ENCODE results near the gene C5orf52. TPM values are rescaled to one million over a fixed set of nuclear protein-coding genes. Genes with fewer than 3 reads are reported as not detected.

C5orf52 gene
- polyA plus RNA-seq, 3 donors = not detected

DNA sequence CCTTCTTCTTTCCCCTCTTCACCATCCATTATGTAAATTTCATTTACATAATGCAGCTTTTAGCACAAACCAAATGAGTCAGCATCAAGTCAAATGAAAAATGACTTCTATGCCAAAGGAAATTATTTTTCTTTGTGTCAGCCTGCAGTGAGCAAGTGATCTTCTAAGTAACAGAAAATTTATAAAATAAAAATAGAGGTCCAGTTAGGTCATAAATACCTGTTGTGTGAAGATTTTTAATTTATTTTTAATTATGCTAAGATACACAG is 43.2 kb downstream of the C5orf52 start:
- Mint-ChIP-seq H3K36me3 (no peaks in the 10 kb centered on the region), H3K27me3 (ENCODE audit: low read depth in 3 of 3) (peaks cover 0 to 10% (median 0%) of the 10 kb centered on the region in 3 donors)
- intact Hi-C loops (cut with micrococcal nuclease) = loop anchor here in 1 of 2 donors (10.0 kb wide), 1 partner anchor 270 kb away; no protein-coding TSS in a partner anchor

DNA sequence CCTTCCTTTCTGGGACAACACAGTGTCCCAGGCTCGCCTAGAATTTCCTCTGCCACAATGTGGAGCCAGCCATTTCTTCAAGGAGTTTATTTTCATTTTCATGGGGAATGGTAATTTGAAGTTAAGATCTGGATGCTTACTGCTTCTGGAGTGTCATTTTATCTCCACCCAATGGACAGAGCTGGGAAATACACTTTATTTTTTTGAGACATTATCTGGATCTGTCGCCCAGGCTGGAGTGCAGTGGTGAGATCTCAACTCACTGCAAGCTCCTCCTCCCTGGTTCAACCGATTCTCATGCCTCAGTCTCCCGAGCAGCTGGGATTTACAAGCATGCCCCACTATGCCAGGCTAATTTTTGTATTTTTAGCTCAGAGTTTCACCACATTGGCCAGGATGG is 47.2 kb downstream of the C5orf52 start:
- Mint-ChIP-seq H3K4me3 (no peak overlapping the region), H3K4me1 (peaks cover 4% of the 10 kb centered on the region), H3K9me3 (peaks cover 0 to 6% (median 2%) of the 10 kb centered on the region in 7 donors), H3K36me3 (no peaks in the 10 kb centered on the region), H3K27ac (peak overlapping the region in 1 of 7 donors; percentile 84), H3K27me3 (ENCODE audit: low read depth in 3 of 3) (peaks cover 0 to 2% (median 0%) of the 10 kb centered on the region in 3 donors)
- H3K27me3 ChIP-seq (ENCODE audit: control insufficient read depth in 2 of 2, insufficient read depth in 2 of 2, low read length in 2 of 2) = no peaks in the 10 kb centered on the region
- H3K9me3 ChIP-seq (replicated peaks in 1 of 2; ENCODE audit: control insufficient read depth in 1 of 2, insufficient read depth in 1 of 2, low read length in 2 of 2) = no peaks in the 10 kb centered on the region
- no peak overlapping the region for H3K9ac ChIP-seq (ENCODE audit: insufficient read depth, low read length, poor library complexity, severe bottlenecking)
- no peaks in the 10 kb centered on the region for H3K36me3 ChIP-seq (replicated peaks in 1 of 2; ENCODE audit: control insufficient read depth in 1 of 2, insufficient read depth in 2 of 2, low read length in 2 of 2)
- H3K79me2 ChIP-seq (ENCODE audit: insufficient read depth, low read length) = no peaks in the 10 kb centered on the region
- H4K20me1 ChIP-seq (ENCODE audit: insufficient read depth, low read length) = no peaks in the 10 kb centered on the region
- peak; percentile 70 for TF ChIP-seq CTCF (IDR thresholded peaks at IDR 0.05)
- no peak overlapping the region for H3K27ac ChIP-seq (ENCODE audit: low read depth in 1 of 2, low read length in 2 of 2)
- intact Hi-C loops (cut with micrococcal nuclease) = loop anchor here in 1 of 2 donors (10.0 kb wide), 1 partner anchor 274 kb away; no protein-coding TSS in a partner anchor
- no peaks in the 10 kb centered on the region for H3K4me1 ChIP-seq (ENCODE audit: control insufficient read depth in 1 of 2, insufficient read depth in 2 of 2, low read length in 2 of 2)
- no peak overlapping the region for H3K4me2 ChIP-seq (replicated peaks; ENCODE audit: extremely low read depth, low read length, poor library complexity, severe bottlenecking)
- H2AFZ ChIP-seq (ENCODE audit: insufficient read depth, low read depth, low read length, poor library complexity, severe bottlenecking) = no peak overlapping the region
- 5% methylated on average over 3 of the region's 4 CpGs for WGBS (ENCODE audit: insufficient coverage)
- peak; percentile 32 to 50 (median 41) for DNase-seq
- H3K4me3 ChIP-seq (replicated peaks in 1 of 3; ENCODE audit: low read depth in 2 of 3, low read length in 3 of 3) = no peak overlapping the region

More for the DNA sequence above, 43.2 kb downstream of the C5orf52 start:
- no peak overlapping the region for H2AFZ ChIP-seq (ENCODE audit: insufficient read depth, low read depth, low read length, poor library complexity, severe bottlenecking)
- H3K4me3 Mint-ChIP-seq = no peak overlapping the region
- H3K4me1 Mint-ChIP-seq = peaks cover 4% of the 10 kb centered on the region
- no peak overlapping the region for H3K4me2 ChIP-seq (replicated peaks; ENCODE audit: extremely low read depth, low read length, poor library complexity, severe bottlenecking)
- H3K4me3 ChIP-seq (replicated peaks in 1 of 3; ENCODE audit: low read depth in 2 of 3, low read length in 3 of 3) = no peak overlapping the region
- no peaks in the 10 kb centered on the region for H3K9me3 ChIP-seq (replicated peaks in 1 of 2; ENCODE audit: control insufficient read depth in 1 of 2, insufficient read depth in 1 of 2, low read length in 2 of 2)
- H4K20me1 ChIP-seq (ENCODE audit: insufficient read depth, low read length) = no peaks in the 10 kb centered on the region
- TF ChIP-seq CTCF (IDR thresholded peaks at IDR 0.05) = no peak
- no peak overlapping the region for H3K27ac Mint-ChIP-seq
- no peak for DNase-seq
- H3K4me1 ChIP-seq (ENCODE audit: control insufficient read depth in 1 of 2, insufficient read depth in 2 of 2, low read length in 2 of 2) = no peaks in the 10 kb centered on the region
- no peaks in the 10 kb centered on the region for H3K9me3 Mint-ChIP-seq
- H3K9ac ChIP-seq (ENCODE audit: insufficient read depth, low read length, poor library complexity, severe bottlenecking) = no peak overlapping the region
- no peaks in the 10 kb centered on the region for H3K79me2 ChIP-seq (ENCODE audit: insufficient read depth, low read length)
- no peaks in the 10 kb centered on the region for H3K36me3 ChIP-seq (replicated peaks in 1 of 2; ENCODE audit: control insufficient read depth in 1 of 2, insufficient read depth in 2 of 2, low read length in 2 of 2)
- peaks cover 0 to 1% of the 10 kb centered on the region in 2 donors for H3K27me3 ChIP-seq (ENCODE audit: control insufficient read depth in 2 of 2, insufficient read depth in 2 of 2, low read length in 2 of 2)
- H3K27ac ChIP-seq (ENCODE audit: low read depth in 1 of 2, low read length in 2 of 2) = no peak overlapping the region

Measured in CD14-positive monocyte (primary cell).